HL-60/S4 (cell line): ENCODE results near the gene CFAP97D1.
"Not testable (repeated sequence)": the region's sequence is repeated elsewhere in the genome, so short reads cannot be mapped to it uniquely, and the experiment has no call there.

Experiments used
- in situ Hi-C: fragments of 300-500 bp; cut with MboI; formaldehyde crosslinking; loops from 2 replicates; pipeline ENCODE4 v1.14.3; 2022; ENCODE audit warnings: low sequenced_read_pairs

CFAP97D1 gene

DNA sequence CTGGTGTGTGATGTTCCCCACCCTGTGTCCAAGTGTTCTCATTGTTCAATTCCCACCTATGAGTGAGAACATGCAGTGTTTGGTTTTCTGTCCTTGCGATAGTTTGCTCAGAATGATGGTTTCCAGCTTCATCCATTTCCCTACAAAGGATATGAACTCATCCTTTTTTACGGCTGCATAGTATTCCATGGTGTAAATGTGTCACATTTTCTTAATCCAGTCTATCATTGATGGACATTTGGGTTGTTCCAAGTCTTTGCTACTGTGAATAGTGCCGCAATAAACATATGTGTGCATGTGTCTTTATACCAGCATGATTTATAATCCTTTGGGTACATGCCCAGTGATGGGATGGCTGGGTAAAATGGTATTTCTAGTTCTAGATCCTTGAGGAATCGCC lies 12.4 kb downstream of the CFAP97D1 start:
- in situ Hi-C loops, result not testable (repeated sequence)

DNA sequence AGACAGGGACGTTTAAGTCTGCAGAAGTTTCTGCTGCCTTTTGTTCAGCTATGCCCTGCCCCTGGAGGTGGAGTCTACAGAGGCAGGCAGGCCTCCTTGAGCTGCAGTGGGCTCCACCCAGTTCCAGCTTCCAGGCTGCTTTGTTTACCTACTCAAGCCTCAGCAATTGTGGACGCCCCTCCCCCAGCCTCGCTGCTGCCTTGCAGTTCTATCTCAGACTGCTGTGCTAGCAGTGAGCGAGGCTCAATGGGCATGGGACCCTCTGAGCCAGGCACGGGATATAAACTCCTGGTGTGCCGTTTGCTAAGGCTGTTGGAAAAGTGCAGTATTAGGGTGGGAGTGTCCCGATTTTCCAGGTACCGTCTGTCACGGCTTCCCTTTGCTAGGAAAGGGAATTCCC lies 17.8 kb downstream of the CFAP97D1 start:
- in situ Hi-C loops, result not testable (repeated sequence)

DNA sequence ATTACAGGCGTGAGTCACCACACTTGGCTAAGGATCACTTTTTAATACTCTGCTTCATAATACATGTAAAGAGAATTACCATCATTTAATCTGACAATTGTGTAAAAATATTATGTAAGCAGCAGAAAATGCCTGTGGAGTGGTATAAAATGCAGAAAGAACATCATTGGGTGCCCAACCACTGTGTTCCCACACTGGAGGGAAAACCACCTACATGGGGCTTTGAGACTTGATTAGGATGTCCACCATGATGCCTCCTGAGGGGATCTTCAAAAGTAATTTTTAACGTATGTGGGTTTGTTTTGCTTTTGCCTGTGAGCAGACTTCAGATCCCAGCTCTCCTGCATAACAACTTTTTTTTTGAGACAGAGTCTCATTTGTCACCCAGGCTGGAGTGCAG lies 18.8 kb downstream of the CFAP97D1 start:
- in situ Hi-C loops, result no loop called here

DNA sequence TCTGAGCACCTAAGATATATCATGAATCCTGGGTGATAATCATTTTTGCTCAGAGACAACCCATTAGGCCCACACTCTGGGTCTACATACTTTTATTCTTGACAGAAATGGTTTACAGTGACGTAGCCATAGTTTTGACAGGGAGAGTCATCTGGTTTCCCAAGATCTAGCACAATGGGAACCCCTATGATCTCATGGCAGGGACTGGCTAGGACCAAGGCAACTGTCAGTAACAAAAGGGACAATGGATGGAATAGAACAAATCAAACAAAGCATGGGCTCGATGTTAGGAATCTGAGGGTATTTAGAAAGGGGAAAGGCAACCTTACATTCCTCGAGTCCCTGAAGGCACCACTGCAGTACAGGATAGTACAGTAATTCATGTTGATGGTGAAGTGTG lies 20.5 kb downstream of the CFAP97D1 start:
- in situ Hi-C loops, result no loop called here

DNA sequence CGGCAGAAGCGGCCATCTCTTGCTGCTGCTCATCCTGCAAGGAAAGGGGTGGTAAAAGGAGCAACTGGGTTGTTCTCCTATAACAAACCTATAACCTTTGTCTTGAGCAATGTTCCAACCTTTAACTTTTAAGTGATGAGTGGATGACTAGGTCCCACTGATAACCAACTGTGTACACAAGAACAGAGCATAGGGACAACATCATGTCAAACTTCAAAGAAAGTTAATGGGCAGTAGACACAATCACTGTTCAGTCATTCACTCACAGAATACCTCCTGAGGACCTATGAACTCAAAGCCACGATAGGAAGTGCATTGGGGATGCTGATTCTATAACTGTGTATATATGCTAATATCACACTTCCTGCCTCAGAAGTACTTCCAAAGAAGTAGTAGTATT lies 21.6 kb downstream of the CFAP97D1 start:
- in situ Hi-C loops, result no loop called here

DNA sequence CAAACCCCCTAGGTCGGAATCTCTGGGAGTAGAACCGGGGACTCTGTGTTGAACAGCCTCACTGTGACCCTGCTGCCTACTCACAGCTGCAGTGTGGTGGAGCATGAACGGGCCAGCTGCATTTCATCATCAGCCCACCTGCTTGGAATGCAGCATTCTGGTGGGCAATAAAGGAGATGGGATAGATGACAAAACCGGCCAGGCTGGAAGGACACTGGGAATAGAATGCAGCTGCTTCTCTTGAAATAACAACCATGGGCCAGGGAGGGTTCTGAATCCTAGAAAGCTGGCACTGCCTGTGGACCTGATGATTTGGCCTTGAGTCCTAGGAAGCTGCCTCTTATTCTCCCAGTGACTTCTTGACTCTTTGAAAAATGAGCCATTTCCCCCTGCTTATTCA lies 23.5 kb downstream of the CFAP97D1 start:
- in situ Hi-C loops, result no loop called here

DNA sequence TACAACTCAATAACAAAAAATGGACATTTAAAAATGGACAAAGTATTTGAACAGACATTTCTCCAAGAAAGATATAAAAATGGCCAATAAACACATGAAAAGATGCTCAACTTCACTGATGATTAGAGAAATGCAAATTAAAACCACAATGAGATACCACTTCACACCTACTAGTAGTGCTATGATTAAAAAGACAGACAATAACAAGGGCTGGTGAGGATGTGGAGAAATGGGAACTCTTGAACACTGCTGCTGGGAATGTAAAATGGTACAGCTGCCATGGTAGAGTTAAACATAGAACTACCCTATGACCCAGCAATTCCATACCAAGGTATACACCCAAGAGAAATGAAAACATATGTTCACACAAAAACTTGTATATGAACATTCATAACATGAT lies 24.9 kb downstream of the CFAP97D1 start:
- in situ Hi-C loops, result no loop called here

DNA sequence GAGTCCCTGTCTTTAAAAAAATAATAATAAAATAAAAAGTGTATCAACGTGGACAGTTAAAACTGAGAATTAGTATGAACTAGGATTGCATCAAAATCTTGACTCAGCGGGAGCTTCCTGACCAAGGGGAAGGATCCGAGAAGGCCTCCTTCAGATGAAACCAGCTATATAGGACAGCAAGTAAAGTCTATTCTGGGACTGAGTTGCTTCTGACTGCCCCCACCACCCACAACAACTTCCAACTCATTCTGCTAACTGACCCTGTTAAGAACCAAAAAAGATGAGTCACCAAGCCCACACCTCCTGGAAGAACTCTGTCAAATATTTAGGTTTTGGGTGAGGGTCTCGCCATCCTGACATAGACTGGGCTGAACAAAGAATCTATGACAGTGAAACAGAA lies 27.8 kb downstream of the CFAP97D1 start:
- in situ Hi-C loops, result no loop called here

DNA sequence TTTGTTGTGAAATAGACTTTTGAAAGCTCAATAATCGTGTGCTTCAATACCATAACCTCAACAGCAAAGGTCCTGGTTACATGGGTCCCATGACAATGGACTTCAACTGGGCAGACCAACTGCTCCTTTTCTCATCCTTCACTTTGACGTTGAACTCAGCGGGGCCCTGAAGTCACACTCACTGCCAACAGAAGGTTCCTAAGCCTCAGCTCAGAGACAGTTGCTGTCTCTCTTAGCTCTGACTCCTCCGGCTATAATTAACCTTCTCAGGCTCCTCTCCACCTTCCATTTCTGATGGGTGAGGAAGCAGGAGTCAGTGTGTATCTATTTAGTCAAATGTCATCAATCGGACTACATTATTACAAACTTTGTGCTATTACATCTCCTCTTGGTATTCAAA lies 28.9 kb downstream of the CFAP97D1 start:
- in situ Hi-C loops, result no loop called here

DNA sequence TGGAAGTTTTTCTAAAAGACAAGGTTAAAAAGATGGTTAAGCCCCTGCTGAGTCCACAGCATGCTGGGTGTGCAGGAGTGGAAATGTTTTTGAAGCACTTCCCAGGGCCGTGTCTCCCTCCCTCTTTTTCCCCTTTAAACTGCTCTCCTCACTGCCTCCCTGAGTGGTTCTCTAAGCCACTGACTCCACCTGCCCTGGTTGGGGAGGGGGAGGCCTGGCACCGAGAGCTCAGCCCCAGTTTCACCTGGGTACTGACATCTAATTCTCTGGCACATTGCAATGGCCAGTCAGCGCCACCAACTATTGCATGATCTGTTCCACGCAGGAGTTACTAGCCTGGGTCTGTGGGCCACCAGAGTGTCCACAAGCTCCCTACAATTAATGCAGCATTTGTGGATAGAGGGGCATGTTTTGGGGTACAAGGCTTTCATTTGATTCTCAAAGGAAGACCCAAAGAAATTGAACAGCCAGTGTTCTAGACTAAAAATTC lies 30.0 kb downstream of the CFAP97D1 start:
- in situ Hi-C loops, result no loop called here

DNA sequence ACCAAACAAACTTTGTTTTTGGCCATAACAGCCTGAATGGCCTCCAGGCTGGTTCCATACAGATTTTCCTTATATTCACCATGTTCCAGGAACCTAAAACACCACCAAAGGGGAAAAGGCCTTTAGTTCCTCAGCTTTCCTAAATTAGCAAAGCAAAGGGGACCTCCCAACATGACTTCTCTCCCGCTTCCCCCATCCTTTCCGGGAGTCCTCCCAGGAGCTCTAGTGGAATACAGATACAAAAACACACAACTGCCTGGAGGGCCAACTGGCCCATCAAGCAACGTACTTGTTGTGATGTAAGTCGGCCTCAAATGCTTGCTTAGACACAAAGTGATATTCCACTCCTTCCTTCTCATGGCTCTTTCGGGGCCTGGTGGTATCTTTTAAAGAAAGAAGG lies 30.6 kb downstream of the CFAP97D1 start:
- in situ Hi-C loops, result no loop called here

DNA sequence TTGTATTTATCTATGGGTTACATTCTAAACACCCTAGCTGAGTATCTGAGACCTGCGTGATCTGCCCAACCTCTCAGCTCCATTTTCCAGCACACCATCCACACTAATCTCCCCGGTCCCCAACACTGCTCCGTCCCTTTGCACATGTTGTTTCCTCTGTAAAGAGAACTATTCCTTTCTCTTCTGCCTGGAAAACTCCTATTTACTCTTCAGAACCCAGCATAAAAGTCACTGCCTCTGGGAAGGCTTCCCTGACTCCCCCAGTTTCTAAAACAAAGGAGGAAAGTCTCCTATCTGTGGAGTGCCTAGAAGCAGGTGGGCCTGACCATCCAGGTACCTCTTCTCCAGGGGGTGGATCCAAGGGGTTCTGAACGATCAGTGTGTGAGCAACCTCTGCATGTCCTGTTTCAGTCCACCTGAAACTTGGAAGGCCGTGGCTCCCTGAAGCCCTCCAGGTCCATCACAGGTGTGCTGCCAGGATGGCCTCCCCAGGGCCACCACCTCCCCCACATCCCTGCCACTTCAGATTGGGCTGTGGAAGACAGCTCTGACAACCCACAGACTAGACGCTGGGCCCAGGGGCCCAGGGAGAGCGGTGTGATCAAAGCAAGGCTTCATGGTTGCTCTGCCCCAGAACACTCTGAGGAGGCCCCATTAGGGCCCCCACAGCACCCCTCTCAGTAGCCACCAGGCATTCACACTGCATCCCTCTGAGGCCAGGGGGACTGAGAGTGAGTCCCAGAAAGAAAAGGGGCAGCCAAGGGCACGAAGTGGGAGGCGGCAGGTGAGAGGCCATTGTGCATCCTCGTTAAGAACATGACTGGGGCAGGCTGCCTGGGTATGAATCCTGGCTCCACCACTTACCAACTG lies 32.4 kb downstream of the CFAP97D1 start:
- in situ Hi-C loops, result no loop called here

DNA sequence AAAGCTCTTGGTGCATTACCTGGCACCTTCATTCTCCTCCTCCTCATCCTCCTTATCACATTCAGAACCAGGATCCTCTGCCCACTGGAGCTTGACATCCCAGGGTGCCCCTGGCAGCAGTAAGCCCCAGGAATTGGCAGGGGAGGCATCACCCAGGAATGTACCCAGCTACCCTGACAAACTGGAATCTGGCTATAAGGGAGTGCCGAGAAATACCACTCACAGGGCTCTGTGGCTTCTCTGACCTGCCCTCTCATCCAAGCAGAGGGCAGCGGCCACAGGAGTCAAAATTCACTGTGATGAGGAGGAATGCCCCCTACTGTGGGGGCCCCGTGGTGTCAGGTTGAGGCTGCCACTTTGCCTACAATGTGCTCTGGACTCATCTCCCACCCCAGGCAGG lies 33.2 kb downstream of the CFAP97D1 start:
- in situ Hi-C loops, result no loop called here

DNA sequence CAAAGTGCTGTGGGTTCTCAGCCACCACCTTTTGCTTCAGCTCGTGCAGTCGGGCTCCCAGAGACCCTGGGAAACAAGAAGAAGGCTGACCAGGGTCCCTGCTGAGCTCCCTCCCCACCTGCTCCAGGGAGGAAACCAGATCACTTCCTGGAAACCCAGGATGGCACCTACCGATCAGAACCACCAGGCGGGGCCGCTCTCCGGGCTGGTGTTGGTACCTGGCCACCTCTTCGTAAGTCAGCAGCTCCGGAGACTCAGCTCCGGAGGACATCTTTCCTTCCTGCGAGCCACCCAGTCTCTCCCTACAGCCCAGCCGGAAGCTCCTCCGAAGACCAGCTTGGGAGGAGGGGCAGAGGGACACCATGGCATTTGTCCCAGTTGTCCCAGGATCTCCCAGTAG lies 33.8 kb downstream of the CFAP97D1 start:
- in situ Hi-C loops, result no loop called here

DNA sequence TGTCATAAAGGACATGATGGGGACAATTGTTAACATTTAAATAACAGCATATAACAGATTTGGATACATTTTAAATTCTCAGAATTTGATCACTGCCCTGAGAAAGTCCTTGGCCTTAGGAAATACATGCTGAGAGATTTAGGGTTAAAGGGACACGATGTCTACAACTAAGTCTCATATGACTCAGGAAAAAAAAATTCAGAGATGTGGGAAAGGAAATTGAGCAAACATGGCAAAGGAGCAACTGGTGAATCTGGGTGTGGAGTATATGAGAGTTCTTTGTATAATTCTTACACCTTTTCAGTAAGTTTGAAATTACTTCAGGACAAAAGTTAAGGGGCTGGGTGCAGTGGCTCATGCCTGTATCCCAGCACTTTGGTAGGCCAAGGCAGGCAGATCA lies 34.5 kb downstream of the CFAP97D1 start:
- in situ Hi-C loops, result no loop called here

DNA sequence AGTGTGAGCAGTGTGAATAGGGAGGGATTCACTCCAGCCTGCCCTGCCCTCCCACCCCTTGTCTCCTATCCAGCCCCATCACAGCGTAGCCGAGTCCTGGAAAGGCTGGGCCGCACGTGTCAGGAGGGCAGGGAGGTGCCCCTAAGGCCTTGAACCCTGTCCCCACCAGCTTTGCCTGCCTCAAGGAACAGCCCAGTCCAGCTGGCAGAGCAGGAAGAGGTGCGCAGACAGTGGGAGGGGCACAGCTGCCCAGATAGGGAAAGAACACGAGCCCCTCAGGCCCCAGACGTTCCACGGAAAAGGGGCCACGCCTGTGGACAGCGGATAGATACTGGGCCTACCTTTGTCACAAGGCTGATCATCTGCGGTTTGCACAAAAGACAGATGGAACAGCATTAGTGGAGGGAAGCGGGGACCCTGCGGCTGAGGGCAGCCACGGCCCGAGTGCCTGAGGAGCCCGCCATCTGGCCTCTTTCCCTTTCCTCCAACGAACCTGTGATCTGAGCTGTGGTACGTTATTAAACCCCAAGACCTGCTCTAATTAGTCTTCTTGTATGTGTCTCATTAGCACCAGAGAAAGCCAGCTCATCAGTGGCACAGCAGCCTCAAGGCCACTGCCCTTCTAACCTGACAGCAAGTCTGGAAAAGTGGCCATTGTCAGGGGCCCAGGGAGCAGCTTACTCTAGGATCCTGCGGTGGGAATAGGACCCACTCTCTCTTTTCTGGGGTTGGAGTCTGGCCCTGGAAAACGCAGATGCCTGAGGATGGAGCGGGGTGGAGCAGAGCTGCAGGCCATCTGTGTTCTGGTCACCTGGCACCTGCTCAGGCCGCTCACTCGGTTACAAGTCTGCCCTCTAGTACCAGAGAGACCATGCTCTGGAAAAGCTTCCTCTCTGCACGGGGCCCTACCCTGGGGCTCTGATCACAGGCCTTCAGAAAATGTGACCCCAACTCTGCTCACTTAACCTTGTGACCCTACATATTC lies 36.4 kb downstream of the CFAP97D1 start:
- in situ Hi-C loops, result no loop called here

DNA sequence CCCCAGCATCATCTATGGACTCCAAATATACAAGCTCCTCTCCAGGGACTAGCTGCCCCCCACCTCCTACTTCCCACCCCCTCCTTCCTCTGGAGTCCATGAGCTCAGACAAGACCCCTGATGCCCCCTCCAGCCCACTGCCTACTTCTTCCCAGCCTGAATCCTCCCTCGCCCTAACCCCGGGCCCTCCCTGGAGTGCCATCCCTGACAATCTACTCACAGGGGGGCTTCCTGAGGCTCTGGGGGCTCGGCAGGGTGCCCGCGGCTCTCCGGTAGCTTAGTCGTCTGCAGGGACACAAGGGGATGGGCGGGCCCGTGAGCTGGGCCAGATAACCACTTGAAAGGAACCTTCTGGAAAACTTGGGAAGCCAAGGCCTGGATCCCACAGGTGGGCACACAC lies 37.6 kb downstream of the CFAP97D1 start:
- in situ Hi-C loops, result no loop called here

DNA sequence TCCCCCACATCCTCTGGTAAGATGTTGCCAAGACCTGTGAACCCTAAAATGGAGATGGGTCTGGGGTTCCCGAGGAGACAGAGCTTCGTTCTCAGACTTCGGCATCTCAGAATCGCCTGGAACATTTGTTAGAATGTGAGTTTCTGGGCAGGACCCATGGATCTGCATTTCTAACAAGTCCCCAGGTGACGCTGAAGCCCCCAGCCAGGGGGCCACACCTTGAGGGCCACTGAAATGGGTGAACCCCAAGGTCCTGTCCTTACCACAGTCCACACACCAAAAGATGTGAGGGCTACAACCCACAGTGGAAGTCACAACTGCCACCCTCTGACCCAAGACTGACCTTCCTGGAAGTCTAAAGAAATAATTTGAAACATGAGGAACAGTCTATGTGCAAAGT lies 38.7 kb downstream of the CFAP97D1 start:
- in situ Hi-C loops, result no loop called here

DNA sequence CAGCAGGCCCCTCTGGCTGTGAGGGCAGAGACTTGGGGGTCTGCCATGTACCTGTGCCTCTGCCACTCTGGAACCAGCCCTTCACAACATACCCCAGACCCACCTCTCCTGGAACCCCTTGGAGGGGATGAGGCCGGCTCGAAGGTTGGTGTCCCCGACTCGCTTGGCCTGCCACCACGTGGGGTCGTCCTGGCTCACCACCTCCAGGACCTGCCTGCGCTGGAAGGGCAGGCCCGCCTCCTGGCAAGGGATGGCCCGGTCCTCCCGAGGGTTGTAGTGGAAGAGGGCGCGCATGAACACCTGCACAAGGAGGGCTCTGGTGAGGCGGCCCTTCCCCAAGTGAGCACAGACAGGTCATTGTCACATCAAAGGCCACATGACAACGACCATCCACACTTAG lies 40.5 kb downstream of the CFAP97D1 start:
- in situ Hi-C loops, result no loop called here

DNA sequence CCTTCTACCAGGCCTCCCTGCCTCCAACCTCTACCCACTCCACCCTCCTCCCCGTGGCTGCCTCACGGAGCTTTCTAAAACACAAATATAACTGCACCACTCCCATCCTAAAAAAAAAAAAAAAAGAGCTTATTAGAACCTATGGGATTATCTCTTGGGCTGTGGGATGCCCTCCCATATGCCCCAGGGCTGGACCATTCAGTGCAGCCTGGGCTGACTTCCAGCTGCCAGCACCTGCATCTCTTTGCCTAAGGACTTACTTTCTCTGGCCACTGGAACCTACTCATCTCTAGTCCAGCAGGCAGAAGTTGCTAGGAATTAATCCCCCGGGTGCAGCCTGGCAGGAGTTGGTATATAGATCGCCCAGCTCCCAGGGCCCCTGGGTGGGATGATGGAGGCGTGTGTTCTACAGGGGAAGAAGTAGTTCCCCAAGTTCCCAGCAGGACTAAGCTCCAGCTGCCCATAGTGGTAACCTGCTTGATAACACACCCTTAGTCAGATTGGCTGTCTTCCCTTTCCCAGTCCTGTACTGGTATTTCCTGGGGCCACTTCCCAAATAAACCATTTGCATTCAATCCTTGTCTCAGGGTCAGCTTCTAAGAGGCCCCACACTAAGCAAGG lies 42.4 kb downstream of the CFAP97D1 start:
- in situ Hi-C loops, result no loop called here

DNA sequence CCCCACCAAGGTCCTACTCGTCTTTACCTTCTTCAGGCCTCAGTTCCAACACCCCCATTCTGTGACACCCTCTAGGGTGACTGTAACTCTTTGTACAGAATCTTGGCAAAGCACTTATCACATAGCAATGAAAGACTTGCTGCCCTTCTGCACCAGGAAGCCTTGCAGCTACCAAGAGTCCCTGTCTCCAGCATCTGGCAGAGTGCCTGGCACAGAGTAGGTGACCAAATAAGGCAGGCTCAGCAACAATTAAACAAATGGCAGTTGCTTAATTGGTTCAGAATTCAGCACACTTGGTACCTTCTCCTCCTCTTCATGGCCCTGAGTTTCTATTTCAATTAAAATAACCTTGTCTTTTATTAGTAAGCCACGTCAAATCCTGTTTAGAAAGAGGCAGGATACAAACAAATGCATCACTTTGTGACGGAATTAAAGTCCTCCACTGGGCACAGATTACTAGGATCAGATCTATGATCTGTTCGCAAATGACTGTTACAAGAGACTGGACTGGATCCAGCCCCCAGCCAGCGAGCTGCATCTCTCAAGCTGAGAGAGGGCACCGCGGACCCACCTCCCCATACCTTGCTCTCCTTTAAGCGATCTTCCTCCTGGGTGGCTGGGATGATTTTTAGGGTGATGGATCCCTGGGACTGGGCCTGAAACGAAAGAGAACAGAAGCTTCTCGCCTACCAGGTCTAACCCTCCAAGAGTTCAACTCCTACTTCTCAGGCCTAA lies 43.3 kb downstream of the CFAP97D1 start:
- in situ Hi-C loops, result no loop called here
